Nephron (organoid): Measurements from ENCODE around the gene ANKRD60.

Source experiments
- H3K27ac Mint-ChIP-seq, 3 experiments: 2 replicates each; pipeline ENCODE4 v1.8.0; 2020; ENCODE audit warnings: mixed read lengths in 3 of 3, mild to moderate bottlenecking in 2 of 3, moderate library complexity in 1 of 3
- H3K27me3 Mint-ChIP-seq: 2 replicates; pipeline ENCODE4 v1.8.0; 2021; ENCODE audit warnings: low read depth, mild to moderate bottlenecking, moderate library complexity, mixed read lengths
- H3K36me3 Mint-ChIP-seq: 2 replicates; pipeline ENCODE4 v1.8.0; 2020; ENCODE audit warnings: low read depth, mixed read lengths
- H3K4me1 Mint-ChIP-seq: 2 replicates; pipeline ENCODE4 v1.8.0; 2020; ENCODE audit warnings: mixed read lengths
- H3K4me3 Mint-ChIP-seq, 3 experiments: 2 replicates each; pipeline ENCODE4 v1.8.0; 2020; ENCODE audit warnings: mild to moderate bottlenecking in 3 of 3, mixed read lengths in 3 of 3, moderate library complexity in 2 of 3
- H3K9me3 Mint-ChIP-seq: 2 replicates; pipeline ENCODE4 v1.8.0; 2020; ENCODE audit warnings: mixed read lengths
- CTCF ChIP-seq, 3 experiments: fragments of 200-600 bp; sonication (generic); IDR thresholded peaks; one replicate each; pipeline ENCODE4 v1.5.0; 2021; ENCODE audit warnings: antibody characterized with exemption in 3 of 3; ENCODE audit not compliant: unreplicated experiment in 3 of 3

The ANKRD60 gene

GRCh38 chr20:58268936-58269619 is 40.6 kb upstream of the ANKRD60 start:
- H3K27me3 Mint-ChIP-seq: no peaks in the 10 kb centered on the region
- H3K4me3 Mint-ChIP-seq: no peak overlapping the region
- peaks cover 42% of the 10 kb centered on the region for H3K36me3 Mint-ChIP-seq
- H3K27ac Mint-ChIP-seq: peak overlapping the region in 2 of 3 experiments; percentile 1 to 72
- peaks cover 7% of the 10 kb centered on the region for H3K9me3 Mint-ChIP-seq
- TF ChIP-seq CTCF (IDR thresholded peaks at IDR 0.05; ENCODE audit: unreplicated experiment in 3 of 3): no peak
- peaks cover 28% of the 10 kb centered on the region for H3K4me1 Mint-ChIP-seq

GRCh38 chr20:58268421-58268821 is 40.0 kb upstream of the ANKRD60 start:
- peaks cover 3% of the 10 kb centered on the region for H3K9me3 Mint-ChIP-seq
- no peaks in the 10 kb centered on the region for H3K27me3 Mint-ChIP-seq
- H3K4me1 Mint-ChIP-seq: peaks cover 28% of the 10 kb centered on the region
- no peak overlapping the region for H3K4me3 Mint-ChIP-seq
- H3K27ac Mint-ChIP-seq: peak overlapping the region in 2 of 3 experiments; percentile 1 to 72
- no peak for TF ChIP-seq CTCF (IDR thresholded peaks at IDR 0.05; ENCODE audit: unreplicated experiment in 3 of 3)
- peaks cover 35% of the 10 kb centered on the region for H3K36me3 Mint-ChIP-seq

GRCh38 chr20:58267389-58268215 is 39.1 kb upstream of the ANKRD60 start:
- H3K4me3 Mint-ChIP-seq: no peak overlapping the region
- no peak overlapping the region for H3K27ac Mint-ChIP-seq
- H3K27me3 Mint-ChIP-seq: no peaks in the 10 kb centered on the region
- no peak for TF ChIP-seq CTCF (IDR thresholded peaks at IDR 0.05; ENCODE audit: unreplicated experiment in 3 of 3)
- H3K9me3 Mint-ChIP-seq: no peaks in the 10 kb centered on the region
- H3K36me3 Mint-ChIP-seq: peaks cover 38% of the 10 kb centered on the region
- peaks cover 28% of the 10 kb centered on the region for H3K4me1 Mint-ChIP-seq

DNA sequence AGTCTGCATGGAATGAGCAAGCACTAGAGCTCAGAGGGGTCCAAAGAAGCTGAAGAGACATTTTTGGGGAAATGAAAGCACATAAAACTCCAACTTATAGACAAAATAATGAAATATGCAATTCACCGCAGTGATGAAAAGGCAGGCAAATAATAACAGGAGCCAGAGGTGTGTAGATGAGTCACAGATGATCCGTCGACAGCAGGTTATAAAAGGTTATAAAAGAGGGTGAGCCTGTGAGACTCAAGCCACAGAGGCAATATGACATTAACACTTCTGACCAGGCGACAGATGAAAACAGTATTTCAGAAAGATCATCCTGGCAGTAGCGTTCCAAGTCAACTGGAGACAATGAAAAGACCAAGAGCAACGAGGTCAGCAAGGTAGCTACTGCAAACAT is 35.8 kb upstream of the ANKRD60 start:
- H3K36me3 Mint-ChIP-seq: peaks cover 36% of the 10 kb centered on the region
- no peak for TF ChIP-seq CTCF (IDR thresholded peaks at IDR 0.05; ENCODE audit: unreplicated experiment in 3 of 3)

DNA sequence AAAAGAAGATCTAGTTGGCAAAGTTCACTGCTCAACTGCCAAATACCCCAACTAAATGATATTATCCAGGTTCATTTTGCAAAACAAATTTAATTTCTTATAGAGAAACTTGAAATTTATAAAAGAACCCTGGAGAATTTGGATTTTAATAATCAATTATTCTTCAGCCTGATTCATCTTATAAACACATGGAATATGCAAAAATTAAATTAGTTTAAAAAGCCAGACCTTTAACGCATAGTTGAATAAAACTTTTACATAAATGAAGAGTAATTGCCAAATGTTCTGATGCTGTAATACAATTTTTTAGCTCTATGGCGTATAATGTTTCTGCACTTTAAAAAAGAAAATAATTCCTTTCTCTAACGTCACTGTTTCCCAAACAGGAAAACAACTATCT is 33.2 kb upstream of the ANKRD60 start:
- Mint-ChIP-seq H3K27ac (no peak overlapping the region), H3K36me3 (peaks cover 34% of the 10 kb centered on the region), H3K4me3 (no peak overlapping the region), H3K4me1 (no peaks in the 10 kb centered on the region), H3K27me3 (no peaks in the 10 kb centered on the region), H3K9me3 (no peaks in the 10 kb centered on the region)
- no peak for TF ChIP-seq CTCF (IDR thresholded peaks at IDR 0.05; ENCODE audit: unreplicated experiment in 3 of 3)

More for the DNA sequence above, 35.8 kb upstream of the ANKRD60 start:
- Mint-ChIP-seq H3K27me3 (no peaks in the 10 kb centered on the region), H3K27ac (no peak overlapping the region), H3K9me3 (no peaks in the 10 kb centered on the region), H3K4me1 (peaks cover 9% of the 10 kb centered on the region), H3K4me3 (no peak overlapping the region)
